ENCODE measurements around the gene CCDC158. TPM values are rescaled to one million over a fixed set of nuclear protein-coding genes. Genes with fewer than 3 reads are reported as not detected.
"Not testable (repeated sequence)": the region's sequence is repeated elsewhere in the genome, so short reads cannot be mapped to it uniquely, and the experiment has no call there.

CCDC158 gene
- total RNA-seq, 1 donor from 2014 or later = 0.55 TPM

DNA sequence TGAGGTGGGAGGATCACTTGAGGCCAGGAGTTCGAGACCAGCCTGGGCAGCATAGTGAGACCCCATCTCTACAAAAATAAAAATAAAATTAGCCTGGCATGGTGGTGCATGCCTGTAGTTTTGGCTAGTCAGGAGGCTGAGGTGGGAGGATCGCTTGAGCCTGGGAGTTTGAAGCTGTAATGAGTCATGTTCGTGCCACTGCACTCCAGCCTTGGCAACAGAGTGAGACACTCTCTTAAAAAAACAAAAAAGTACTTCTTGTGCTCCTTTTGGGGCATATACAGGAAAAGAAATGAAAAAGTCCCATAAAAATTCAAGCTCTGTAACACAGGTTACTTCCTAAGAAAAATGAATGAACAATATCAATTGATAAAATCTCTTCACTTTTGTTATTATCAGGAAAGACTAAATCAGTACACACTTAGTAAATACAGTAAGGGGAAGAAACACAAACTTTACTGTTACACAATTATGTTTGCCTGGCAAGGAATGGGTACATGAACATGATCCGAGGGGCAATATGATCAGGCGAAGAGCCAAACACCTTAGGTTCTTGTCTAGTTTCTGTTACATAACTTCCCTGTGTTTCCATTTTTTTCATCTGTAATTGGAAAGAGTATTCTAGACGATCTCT, 46.9 kb downstream of the CCDC158 start:
- DNase-seq (ENCODE audit: low spot score) = no peak

DNA sequence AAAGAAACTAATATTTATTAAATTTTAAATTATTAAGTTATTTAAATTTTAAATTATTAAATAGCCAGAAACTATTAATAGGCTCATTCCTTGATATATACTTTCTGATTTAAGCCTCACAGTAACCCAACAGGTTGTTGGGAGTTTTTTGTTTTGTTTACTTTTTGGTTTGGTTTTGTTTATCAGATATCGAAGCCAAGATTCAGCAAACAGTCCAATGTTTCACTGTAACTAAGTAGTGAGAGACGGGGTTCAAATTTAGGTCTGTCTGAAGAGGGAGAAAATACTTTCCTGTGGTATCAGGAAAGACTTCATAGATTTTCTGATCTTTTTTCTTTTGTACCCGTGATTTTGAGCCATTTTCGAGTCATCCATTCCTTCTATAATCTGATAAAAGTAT, 54.2 kb downstream of the CCDC158 start:
- no peak for DNase-seq (ENCODE audit: low spot score)

DNA sequence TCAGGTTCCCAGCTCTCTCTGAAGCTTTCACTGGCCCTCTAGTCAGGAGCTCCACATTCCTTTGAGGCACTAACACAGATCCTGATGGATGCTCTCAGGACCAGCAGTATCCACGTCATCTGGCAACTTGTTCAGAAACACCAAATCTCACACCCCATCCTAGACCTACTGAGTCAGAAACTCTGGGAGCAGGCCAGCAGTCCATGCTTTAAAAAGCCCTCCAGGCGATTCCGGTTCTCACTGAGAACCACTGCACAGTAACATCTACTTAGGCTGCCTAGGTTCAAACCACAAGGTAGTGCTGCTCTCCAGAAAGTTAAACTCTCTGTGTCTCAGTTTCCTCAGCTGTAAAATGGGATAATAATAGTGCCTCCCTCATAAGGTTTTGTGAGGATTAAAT, 55.3 kb downstream of the CCDC158 start:
- DNase-seq (ENCODE audit: low spot score) = no peak

DNA sequence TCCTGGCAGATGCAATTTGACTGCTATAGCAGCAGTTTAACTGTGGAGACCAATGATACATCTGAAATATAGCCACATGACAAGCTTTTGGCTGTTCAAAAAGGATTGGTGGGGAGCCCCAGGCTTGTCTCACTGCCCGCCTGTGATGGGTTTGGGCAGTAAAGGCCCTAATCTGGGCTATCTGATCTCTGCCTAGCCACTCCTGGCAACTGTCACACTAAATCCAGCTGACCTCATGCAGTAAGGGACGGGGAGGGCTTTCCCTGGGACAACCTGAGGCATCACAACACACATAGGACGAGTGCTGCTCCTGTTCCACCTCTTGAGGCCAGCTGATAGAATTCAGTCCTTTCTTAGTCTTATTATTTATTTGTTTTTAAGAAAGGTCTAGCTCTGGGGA, 56.2 kb downstream of the CCDC158 start:
- DNase-seq (ENCODE audit: low spot score) = no peak

DNA sequence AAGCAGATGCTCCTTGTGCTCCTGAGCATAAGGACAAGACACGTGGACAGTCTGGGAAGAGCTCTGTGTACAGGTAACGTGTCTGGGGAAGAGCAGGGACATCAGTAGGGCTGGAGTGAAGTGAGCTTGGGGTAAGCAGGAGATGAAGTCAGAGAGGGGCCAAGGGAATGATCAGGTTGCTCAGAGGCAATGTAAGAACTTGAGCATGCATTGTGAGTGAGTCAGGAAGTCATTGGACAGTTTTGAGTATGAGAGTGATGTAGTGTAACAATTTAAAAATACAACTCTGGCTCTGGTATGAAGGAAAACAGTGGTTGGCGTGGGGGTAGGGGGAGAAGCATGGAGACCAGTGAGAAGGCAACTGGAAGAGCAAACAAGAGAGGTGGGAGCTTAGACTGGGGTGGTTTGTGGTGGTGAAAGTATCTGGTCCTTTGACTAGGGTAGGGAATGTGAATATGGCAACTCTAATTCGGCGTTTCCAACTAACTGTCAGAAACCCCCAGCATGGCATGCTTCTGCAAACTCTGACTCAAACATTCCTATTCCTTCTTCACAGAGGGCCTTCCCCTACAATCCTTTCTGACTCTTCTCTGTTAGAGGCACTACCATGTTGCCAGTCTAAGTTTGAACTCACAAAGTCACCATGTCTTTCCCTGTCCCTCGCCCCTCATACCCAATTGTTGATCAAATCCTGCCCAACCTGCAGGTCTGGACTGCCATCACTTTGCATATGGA, 57.2 kb downstream of the CCDC158 start:
- DNase-seq (ENCODE audit: low spot score) = no peak

DNA sequence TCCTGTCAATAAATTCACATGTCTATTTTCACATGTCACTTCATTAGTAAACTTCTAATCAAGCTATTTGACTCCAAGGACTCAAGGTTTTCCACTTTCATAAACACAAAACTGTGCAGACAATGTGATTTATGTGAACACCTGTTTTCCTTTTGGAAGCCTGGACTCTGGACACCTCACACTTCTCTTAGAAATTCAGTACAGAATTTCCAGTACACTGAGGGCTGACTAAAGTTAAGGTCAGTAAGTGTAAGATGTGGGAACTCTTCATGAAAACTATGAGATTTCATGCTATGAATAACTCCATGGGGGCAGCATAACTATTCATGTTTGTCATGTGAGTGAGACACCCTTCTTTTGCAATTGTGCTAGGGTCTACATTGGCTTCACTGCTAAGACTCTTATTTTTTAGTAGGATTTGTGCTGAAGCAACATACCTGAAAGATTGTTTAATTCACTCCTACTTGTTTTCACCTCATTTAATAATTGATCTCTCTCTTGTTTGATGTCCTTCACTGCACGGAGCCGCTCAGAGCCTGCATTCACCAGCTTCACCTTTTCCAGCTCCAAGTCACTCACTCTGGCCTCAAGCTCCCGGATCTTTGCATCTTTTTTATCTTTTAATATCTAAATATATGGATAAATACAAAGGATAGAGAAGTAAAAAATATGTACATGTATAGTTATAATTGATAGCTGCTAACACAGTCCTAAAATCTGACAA, 59.1 kb downstream of the CCDC158 start:
- DNase-seq (ENCODE audit: low spot score) = no peak

DNA sequence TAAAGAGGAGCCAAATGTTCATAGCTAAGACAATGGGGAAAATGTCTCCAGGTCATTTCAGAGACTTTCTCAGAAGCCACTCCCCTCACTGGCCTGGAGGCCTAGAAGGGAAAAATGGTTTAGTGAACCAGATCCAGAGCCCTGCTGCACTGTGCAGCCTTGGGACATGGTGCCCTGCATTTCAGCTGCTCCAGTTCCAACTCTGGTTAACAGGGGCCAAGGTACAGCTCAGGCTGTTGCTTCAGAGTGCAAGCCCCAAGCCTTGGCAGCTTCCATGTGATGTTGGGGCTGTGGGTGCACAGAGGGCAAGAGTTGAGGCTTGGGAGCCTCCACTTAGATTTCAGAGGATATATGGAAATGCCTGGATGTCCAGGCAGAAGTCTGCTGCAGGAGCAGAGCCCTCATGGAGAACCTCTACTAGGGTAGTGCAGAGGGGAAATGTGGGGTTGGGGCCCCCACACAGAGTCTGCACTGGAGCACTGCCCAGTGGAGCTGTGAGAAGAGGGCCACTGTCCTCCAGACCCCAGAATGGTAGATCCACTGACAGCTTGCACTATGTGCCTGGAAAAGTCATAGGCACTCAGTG, 61.0 kb downstream of the CCDC158 start:
- not testable (repeated sequence) for DNase-seq (ENCODE audit: low spot score)

DNA sequence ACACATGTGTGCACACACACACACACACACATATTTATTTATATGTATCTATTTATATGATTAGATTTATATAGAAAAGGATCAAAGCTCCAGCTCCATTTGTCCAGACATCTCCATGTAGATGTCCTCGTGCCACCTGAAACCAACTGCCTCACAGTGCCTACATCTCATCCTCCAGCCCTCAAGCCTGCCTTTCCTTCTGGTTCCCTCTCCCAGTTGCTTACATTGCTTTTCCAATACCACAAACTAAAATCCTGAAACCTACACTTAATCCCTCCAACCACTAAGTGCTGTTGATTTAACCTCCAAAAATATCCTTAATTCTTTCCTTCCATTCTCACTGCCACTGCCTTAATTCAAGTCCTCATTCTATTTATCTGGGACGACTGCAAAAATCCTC, 63.0 kb downstream of the CCDC158 start:
- DNase-seq (ENCODE audit: low spot score) = no peak

DNA sequence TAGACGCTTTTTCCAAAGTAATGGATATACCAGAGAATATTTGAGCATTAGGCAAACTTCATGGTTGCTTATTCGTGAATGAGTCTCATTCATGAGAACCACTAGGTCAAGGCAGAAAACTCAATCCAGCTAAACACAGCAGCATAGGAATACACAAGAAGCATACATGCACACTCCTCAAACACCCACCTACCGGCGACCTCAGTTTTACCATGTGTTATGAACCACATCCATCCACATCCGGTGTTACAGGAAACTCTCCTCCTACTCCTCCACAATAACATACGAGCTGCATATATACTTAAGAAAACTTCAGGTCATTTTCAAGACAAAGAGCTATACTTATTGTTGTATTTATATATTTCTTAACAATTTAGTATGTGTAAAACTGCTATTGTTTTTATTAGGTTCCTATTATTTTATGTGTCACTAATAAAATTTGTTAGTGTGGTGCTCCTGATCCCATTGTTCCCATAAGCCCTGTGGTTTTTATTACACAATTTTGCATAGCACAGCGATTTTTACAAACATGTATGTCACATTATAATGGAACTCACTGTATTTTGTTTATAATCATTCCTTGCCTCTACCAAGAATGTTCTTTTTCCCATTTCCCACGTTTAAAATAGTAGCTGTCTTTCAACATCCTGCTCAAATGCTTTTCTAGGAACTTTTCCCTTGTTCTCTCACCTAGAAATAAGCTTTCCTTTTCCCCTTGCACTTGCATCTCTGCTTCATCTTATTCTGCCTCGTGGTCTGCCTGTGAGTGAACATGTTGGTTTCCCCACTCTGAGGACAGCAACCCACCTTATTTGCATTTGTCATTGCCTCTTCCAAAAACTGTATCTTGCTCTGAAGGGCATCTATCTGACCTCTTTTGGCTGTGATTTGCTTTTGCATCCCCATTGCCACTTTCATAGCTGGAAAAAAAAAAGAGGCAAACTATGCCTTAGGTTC, 66.1 kb downstream of the CCDC158 start:
- DNase-seq (ENCODE audit: low spot score) = no peak

DNA sequence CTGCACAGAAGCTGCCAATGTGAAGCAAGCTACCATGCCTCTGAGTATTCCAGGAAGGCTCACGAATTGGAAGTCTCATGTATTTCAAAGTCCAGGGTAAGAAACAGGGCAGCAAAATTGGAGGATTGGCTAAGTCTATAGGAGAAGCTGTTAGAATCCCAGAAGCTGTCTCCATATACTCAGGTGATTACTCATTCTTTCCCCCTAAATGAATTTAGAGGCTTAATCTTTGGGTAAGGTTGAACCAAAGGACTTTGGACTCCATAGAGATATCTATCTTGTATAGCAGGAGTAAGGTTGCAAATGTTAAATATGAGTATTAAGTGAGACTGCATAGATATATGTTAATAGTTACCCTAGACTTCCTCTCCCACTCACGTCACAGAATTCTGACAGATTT, 78.1 kb downstream of the CCDC158 start:
- DNase-seq (ENCODE audit: low spot score) = no peak

DNA sequence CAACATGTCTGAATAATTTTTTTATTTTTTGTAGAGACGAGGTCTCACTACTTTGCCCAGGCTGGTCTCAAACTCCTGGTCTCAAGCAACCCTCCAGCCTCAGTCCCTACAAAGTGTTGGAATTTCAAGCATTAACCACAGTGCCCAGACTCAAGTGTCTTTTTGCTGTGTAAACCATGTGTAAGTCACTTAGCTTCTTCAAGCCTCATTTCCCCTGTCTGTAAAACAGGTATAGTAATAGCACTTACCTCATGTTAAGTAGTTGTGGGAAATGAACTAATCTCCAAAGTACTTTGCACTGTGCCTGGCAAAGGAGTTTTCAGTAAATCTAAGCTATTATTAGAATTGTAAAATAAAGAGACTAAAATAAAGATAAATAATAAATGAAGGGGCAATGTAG, 78.8 kb downstream of the CCDC158 start:
- no peak for DNase-seq (ENCODE audit: low spot score)

DNA sequence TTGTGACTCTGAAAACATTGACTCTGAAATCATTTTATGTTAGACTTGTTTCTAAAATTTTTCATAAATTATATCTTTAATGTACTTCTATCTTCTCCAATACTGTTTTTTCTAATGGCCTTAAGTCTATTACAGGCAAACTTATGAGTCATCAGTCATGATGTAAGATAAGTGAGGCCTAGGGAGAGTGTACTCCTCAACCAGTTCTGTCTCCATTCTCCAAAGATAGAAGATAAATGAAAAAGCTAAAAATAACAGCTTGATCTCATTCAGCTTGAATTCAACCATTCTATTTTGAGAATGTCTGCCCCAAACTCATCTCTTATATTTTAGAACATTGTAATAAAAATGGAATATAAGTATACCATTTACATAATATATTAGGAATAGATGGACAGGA, 79.9 kb downstream of the CCDC158 start:
- DNase-seq (ENCODE audit: low spot score) = no peak

DNA sequence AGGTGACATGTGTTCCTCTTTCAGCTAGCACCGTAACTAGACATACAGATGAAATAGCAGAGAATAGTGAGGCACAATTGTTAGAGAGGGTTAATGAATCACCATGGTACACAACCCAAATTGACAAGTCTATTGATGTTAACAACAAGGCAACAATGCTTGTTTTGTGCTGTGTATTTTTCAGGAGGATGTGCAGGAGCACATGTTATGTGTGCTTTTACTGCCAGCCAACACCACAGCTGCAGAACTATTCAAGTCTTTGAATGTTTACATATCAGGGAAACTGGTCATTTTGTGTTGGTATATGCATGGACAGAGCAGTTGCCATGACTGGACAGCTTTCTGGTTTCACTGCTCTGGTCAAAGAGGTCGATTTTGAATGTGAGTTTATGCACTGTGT, 81.6 kb downstream of the CCDC158 start:
- DNase-seq (ENCODE audit: low spot score) = no peak

DNA sequence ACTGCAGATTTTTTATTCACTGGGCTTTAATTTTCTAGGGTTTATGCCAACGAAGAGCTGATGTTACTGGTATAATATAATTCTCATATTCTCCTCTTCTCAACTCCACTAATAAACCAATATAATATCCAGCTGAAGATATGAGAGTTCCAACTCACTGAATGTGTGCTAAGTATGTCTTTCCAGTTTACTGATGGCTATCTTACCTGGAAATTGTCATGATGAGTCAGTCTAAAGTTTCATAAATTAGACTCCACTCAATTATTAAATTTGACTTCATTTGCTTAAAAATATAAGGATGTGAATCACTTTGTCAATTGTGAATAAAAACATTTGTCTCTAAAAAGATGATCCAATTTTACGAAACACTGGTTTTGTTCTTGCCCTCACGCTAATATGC, 86.1 kb downstream of the CCDC158 start:
- DNase-seq (ENCODE audit: low spot score) = no peak

DNA sequence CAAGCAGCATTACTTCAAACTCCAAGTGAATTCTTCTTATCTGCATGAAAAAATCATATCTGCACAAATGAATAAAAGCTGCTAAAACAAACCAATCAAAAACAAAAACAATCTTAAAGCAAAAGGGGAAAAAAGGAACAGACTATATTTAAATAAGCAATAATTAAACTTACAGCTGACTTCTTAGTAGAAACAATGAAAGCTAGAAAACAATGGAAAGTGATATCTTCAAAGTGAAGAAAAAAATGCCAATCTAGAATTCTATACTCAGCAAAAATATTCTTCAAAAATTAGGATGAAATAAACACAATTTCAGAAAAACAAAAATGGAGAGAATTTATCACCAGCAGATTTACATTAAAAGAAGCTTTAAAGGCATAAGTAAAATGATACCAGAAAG, 94.4 kb downstream of the CCDC158 start:
- DNase-seq (ENCODE audit: low spot score) = no peak

DNA sequence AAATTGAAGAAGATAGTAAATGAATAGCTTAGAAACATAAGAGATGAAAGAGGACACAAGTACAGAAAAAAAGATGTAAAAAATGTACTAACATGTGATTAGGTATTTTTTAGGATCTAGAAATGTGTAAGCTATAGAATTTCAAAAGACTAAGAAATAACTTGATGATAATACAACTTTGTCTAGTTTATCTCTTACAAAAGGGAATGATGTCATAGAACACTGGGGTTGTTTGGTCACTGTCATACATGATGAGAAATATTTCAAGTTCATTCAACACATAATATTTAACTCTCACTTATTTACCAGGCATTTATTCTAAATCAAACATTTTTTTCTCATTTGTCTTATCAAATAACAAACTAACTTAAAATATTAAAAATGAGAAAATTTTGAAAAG, 95.9 kb downstream of the CCDC158 start:
- no peak for DNase-seq (ENCODE audit: low spot score)

DNA sequence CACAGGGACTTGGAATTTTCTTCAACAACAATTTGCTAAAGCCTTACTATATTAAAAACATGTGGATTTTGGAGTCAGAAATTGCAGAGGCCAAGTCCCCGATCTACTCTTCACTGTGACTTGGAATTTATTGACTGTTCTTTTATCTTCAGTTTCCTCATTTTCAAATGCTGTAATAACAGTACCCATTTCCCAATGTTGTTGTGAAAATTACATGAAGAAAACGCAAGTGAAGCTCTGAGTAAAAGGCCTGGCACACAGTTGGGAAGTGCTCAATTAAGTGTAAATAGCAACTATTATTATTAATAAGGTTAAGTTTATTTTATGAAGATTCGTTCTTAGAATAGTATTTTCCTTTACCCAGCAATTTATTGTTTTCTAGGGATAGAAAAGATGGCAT, 98.7 kb downstream of the CCDC158 start:
- no peak for DNase-seq (ENCODE audit: low spot score)

DNA sequence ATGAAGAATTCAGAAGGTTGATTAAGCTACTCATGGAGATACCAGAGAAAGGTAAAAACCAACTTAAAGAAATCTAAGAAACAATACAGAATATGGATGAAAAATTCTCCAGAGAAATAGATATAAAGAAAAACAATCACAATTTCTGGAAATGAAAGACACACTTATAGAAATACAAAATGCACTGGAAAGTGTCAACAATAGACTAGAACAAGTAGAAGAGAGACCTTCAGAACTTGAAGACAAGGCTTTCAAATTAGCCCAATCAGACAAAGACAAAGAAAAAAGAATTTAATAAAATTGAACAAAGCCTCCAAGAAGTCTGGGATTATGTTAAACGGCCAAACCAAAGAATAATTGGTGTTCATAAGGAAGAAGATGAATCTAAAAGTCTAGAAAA, 104.8 kb downstream of the CCDC158 start:
- DNase-seq (ENCODE audit: low spot score) = no peak

DNA sequence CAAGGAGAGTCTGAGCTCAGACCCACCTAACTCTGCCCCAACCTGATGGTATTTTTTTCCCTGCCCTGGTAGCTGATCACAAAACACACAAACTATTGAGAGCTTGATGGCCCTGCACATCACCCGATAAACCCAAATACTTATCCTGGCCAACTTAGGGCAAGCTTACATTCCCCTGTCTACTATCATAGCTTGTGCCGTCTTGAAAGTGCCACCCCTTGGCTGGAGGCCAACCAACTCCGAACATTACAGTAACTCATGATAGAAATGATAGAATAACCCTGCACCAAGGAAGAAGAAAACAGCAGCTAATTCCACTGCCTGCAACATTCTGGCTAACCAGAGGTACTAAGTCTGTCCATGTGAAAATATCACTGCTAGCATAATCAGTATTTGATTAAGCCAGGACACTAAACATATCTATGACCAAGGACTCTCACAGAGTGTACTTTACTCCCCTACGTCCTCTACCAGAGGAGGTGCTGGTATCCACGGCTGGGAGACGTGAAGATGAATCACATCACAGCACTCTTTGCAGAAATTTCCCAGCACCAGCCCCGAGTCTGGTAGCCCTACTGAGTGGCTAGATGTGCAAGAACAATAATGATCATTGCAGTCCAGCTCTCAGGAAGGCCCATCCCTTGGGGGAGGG, 105.5 kb downstream of the CCDC158 start:
- DNase-seq (ENCODE audit: low spot score) = no peak

DNA sequence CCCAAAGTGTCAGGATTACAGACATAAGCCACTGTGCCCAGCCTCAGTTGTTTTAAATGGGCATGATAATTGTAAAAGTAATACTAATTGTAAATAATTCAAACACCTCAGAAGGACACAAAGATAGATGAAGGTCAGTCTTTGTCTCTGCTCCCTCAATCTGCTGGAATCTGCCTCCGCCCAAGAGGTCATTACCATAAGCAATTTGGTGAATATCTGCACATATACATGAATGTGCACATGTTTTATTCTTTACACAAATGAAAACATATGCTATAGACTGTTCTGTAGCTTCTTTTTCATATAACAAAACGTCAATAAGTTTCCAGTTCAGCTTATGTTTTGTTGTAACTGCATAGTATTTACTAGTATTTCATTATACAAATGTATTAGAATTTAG, 107.4 kb downstream of the CCDC158 start:
- DNase-seq (ENCODE audit: low spot score) = no peak

DNA sequence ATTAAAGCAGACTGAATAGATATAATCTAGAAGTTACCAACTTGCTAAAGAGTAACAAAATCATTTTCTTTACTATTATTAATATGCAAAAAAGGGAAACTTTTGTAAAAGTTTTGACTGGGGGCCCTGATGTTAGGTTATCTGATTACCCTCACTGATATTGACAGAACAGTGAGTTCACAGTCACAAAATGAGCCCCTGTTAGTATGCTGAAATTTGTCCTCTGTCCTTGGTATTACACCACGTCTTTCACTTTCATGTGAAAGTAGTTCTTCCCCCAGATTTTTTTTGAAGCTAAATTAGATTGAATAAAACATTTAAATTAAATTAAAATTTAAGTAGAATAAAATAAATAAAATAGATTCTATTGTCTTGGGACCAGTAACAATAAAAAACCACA, 108.5 kb downstream of the CCDC158 start:
- no peak for DNase-seq (ENCODE audit: low spot score)

All from mucosa of gallbladder (tissue), 1 donor.